Stimulated activated CD8-positive, alpha-beta memory T cell treated with anti-CD3 and anti-CD28 coated beads, Interleukin-7, amount 100 ng/mL, for 1 hour (primary cell): ENCODE measurements around the gene DHDH.

Experiments used
- DNase-seq, 2 donors: peaks; one replicate each; pipeline ENCODE4 v3.0.0-alpha.2; 2020; ENCODE audit warnings: low read depth in 2 of 2

Gene DHDH

DNA sequence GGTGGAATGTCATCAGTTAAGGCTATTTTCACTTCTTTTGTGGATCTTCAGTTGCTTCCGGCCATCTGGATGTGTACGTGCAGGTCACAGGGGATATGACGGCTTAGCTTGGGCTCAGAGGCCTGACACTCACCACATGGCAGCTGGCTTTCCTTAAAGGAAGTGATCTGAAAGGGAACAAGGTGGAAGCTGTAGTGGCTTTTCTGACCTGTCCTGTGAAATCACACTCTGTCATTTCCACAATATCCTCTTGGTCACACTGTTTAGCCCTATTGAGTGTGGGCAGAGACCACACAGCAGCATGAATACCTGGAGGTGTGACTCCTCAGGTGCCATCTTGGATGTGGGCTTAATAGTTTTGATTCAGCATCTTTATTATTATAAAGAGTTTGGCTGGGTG lies 16.7 kb downstream of the DHDH start:
- DNase-seq: no peak

DNA sequence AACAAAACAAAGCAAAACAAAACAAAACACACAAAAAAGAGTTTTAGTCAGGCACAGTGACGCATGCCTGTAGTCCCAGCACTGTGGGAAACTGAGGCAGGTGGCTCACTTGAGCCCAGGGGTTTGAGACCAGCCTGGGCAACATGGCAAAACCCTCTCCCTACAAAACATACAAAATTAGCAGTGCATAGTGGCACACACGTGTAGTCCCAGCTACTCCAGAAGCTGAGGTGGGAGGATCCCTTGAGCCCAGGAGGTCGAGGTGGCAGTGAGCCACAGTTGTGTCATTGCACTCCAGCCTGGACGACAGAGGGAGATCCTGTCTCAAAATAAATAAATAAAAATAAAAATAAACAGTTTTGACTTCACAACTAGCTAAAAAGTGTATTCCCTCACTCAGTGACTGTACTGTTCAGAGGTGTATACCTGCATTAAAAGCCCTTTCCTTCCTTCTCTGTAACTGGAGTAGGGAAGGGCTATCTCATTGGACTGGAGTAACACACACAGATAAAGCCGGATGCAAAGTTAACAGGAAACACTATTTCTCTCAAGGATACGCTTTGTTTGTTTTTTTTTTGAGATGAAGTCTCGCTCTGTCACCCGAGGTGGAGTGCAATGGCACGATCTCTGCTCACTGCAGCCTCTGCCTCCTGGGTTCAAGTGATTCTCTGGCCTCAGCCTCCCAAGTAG lies 17.5 kb downstream of the DHDH start:
- no peak for DNase-seq

DNA sequence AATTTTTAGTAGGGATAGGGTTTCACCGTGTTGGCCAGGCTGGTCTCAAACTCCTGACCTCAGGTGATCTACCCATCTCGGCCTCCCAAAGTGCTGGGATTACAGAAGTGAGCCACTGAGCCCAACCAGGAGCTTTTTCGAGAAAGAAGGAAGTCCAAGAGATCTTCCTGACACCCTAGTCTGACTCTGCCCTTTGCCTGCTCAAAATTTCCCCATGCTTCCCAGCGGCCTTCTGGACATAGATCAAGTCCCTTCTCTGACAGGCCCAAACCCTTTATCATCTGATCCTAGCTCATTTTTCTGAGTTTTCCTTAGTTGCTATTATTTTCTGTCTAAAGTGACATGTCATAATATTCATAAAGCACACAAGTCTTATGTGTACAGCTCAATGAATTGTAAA lies 19.6 kb downstream of the DHDH start:
- no peak for DNase-seq

DNA sequence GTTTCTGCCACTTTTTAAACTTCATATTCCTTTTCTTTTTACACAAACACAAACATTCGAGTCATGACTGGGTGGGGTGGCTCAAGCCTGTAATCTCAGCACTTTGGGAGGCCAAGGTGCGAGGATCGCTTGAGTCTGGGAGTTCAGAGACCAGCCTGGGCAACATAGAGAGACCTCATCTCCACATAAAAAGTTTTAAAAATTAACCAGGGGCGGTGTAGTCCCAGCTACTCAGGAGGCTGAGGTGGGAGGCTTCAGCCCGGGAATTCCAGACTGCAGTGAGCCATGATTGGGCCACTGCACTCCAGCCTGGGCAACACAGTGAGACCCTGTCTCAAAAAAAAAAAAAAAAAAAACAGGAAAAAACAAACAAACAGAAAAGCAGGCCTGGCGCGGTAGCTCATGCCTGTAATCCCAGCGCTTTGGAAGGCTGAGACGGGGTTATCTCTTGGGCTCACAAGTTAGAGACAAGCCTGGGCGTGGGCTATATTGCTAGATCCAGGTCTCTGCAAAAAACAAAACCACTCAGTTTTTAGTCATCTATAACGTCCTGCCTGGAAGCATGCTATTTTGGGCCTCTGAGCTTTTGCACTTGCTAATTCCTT lies 20.6 kb downstream of the DHDH start:
- no peak for DNase-seq

DNA sequence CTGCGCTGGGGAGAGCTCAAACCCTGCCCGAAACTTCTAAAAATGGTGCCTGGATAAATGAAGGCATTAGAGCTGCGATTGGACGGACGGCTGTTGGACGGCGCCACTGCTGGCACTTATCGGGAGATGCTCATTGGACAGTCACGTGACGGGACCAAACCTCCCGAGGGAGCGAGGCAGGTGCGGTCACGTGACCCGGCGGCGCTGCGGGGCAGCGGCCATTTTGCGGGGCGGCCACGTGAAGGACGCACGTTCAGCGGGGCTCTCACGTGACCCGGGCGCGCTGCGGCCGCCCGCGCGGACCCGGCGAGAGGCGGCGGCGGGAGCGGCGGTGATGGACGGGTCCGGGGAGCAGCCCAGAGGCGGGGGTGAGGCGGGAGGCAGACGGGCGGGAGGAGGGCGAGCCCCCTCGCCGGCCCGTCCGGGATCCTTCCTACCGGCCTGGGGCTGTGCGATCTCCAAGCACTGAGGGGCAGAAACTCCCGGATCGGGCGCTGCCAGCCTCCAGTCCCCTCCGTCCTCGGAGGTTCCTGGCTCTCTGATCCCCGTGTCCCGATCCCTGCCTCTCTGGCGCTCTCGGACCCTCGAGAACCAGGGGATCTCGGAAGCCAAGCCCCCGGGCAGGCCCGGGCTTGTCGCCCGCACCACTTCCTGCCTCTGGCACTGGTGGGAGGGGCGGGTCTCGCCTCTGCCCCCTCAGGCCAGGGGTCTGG lies 21.3 kb downstream of the DHDH start, which contains the start of gene BAX:
Gene BAX (plus strand): TSS at position 281 of the 713 bp plus-strand sequence. CDS start 54 bp downstream, at position 335.
- peak; percentile 71 to 77 for DNase-seq

DNA sequence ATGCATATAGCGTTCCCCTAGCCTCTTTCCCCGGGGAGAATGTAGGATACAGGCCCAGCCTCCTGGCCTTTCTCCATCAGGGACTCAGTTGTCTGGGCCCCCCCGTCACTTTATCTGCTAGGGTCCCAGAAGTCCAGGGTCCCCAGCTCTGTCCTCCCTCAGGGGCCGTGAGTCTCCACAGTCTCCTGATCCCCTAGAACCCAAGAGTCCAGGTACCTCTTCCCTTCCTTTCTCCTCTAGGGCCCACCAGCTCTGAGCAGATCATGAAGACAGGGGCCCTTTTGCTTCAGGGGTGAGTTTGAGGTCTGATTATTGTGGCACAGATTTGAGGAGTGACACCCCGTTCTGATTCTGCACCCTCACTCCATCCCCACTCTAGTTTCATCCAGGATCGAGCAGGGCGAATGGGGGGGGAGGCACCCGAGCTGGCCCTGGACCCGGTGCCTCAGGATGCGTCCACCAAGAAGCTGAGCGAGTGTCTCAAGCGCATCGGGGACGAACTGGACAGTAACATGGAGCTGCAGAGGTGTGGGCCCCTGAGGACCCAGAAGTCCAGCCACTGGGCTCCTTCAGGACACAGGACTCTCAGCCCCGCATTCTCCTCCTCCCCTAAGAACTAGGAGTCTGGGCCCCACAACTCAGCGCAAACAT lies 21.9 kb downstream of the DHDH start:
- no peak for DNase-seq

DNA sequence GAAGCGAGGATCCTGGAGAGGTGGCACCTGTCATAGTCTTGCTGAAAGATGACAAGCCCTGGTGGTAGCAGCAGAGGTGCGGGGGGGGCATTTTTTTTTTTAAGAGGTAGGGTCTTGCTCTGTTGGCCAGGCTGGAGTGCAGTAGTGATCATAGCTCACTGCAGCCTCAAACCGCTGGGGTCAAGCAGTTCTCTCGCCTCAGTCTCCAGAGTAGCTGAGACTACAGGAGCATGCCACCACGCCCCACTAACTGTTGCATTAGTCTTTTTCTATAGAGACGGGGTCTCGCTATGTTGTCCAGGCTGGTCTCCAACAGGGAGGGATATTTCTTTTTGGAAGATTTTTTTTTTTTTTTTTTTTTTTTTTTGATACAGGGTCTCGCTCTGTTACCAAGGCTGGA lies 24.5 kb downstream of the DHDH start:
- DNase-seq: no peak

DNA sequence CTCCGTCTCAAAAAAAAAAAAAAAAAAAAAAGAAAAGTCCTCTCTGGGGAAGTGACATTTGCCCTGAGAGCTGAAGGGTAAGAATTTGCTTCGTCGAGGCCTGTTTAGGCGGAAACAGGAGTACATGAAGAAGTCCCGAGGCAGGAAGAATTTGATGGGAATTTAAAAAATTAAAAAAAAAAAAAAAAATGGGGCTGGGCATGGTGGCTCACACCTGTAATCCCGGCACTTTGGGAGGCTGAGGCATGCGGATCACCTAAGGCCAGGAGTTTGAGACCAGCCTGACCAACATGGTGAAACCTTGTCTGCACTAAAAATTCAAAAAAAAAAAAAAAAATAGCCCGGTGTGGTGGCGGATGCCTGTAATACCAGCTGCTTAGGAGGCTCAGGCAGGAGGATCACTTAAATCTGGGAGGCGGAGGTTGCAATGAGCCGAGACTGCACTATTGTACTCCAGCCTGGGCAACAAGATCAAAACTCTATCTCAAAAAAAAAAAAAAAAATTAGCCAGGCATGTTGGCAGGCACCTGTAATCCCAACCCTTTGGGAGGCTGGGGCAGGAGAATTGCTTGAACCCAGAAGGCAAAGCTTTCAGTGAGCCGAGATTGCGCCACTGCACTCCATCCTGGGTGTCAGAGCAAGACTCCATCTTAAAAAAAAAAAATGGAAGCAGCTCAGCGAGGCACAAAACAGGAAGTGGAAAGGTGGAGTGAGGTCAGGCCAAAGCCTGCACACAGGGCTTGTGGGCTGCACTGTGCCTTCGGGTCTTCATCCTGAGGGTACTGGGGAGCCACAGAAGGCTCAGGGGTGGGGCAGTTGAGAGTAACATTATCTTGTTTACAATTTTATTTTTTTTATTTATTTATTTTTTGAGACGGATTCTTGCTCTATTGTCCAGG lies 26.1 kb downstream of the DHDH start:
- DNase-seq: no peak

DNA sequence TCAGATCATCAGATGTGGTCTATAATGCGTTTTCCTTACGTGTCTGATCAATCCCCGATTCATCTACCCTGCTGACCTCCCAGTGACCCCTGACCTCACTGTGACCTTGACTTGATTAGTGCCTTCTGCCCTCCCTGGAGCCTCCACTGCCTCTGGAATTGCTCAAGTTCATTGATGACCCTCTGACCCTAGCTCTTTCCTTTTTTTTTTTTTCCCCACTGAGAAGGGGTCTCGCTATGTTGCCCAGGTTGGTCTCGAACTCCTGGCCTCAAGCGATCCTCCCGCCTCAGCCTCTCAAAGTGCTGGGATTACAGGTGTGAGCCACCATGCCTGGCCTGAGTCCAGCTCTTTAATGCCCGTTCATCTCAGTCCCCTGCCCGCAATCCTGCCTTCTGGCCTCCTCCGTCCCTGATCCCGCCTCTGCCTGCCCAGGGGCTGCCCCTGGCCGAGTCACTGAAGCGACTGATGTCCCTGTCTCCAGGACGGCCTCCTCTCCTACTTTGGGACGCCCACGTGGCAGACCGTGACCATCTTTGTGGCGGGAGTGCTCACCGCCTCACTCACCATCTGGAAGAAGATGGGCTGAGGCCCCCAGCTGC lies 27.7 kb downstream of the DHDH start:
- no peak for DNase-seq

DNA sequence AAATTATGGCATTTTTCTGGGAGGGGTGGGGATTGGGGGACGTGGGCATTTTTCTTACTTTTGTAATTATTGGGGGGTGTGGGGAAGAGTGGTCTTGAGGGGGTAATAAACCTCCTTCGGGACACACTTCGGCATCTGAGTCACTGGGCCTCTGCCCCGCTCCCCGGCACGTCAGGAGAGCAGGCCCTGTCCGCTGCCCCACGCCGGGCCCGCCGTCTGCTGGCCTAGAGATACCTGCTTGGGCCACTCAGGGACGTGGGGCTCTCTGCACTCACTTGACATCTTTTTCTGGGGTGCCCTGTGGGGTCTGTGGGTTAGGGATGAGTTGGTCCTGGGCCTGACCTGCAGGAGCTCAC lies 28.2 kb downstream of the DHDH start:
- no peak for DNase-seq

DNA sequence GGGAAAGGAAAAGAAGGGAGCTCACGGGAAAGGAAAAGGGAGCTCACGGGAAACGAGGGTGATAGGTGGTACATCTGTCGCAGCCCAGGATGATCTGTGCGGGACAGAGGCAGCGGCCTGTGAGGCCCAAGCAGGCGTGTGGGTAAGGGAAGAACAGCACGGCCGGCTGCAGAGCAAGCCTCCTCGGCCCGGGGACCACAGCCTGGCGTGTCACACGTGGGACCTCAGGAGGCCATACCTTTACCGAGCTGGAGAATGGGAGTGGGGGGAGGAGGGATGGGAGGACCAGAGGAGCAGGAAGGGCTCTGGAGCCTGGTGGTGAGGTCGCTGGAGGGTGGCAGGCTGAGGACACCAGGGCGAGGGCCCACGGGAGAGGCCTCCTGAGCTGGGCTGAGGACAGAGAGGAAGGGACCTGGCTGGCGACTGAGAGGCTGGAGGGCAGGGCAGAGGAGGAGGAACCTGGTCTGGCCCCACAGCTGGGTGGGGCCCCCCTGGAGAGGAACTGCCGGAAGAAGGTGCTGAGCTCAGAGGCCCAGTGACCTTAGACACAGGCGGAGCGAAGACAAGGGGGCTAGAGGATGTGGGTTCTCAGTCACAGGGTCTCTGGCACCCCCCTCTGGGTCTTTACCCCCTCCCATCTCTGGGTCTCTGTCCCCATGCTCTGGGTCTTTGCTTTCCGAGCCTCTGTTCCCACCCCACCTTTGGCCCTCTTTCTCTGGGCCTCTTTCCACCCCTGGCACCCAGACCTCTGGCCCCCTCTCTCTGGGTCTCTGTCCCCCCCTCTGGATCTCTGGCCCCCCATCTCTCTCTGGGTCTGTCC lies 28.7 kb downstream of the DHDH start:
- peak in 1 of 2 donors; percentile 19 for DNase-seq

DNA sequence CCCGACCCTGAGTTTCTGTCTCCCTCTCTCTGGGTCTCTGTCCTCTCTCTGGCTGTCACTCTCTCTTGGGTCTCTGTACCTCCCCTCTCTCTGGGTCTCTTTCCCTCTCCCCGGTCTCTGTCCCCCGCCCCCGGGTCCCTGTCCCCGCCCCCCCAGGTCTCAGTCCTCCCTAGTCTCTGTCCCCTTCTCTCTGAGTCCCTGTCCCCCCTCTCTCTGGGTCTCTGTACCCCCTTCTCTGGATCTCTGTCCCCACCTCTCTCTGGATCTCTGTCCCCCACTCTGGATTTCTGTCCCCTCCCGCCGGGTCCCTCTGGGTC lies 29.3 kb downstream of the DHDH start:
- DNase-seq: no peak

DNA sequence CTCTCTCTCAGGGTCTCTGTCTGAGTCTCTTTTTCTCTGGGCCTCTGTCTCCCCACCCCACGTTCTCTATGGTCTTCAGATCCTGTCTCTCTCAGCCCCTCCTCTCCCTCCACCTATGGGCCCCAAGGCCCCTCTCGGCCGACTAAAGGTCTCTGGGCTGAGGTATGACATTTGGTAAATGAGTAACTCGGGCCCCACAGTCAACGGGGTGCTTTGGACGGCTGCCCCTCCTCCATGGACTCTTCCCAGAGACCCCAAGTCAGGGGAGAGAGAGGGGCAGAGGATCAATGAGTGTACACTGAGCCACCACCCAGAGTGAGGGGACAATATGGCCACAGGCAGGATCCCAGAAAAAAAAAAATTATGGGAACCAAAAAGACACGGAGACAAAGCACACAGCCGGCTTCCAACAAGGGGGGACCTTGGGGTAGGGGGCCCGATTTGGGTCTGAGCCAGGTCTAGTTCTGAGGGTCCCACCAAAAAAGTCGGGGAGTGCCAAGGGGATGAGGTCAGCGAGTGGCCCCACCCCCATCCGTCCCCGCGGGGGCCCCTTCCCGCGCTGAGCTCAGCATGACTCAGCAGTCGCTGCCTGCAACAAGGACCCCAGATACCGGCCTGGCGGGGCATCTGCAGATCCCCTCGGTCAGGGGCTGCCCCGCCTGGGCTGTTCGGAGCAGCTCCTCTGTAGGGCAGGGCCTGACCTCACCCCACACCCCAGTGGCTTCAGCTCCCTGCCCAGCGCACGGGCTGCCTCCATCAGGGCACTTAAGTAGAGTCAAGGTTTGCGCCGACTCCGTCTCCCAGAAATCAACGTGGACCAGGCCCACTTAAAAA lies 30.1 kb downstream of the DHDH start:
- DNase-seq: peak in 1 of 2 donors; percentile 18

DNA sequence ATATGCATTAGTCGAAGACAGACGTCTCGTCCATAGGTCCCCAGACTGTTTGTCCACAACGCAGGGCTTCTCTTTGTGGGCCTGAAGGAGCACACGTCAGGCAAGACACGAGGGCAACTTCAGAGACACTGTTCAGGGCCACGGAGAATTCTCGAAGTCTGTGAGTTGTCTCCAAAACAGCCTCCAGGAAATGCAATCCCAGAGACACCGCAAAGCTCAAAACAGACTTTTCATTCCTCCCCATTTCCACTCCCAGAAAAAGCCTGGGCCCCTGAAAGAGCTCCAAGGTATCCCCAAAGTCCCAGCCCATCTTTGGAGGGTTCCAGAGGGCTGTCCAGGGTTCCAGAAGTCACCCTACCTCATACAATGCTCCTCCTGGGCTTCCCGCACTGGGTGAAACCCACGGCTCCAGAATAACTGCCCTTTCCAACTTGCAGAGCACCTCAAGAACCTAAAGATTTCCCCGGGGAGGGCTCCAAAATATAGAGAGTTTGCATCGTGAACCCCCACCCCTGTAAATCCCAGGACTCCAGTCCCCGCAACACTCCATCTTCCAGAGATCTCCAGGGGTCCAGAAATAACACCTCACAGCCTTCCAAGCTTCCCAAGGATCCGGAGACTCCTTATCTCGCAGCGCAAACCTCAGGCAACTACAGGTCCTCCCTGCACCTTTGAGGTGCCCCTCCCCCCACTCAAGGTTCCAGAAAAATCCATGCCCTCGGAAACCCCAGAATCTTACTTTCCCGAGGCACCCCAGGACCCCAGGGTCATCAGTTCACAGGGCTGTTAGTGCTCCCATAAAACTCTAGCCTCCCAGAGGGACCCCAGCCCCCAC lies 30.9 kb downstream of the DHDH start:
- DNase-seq: no peak

DNA sequence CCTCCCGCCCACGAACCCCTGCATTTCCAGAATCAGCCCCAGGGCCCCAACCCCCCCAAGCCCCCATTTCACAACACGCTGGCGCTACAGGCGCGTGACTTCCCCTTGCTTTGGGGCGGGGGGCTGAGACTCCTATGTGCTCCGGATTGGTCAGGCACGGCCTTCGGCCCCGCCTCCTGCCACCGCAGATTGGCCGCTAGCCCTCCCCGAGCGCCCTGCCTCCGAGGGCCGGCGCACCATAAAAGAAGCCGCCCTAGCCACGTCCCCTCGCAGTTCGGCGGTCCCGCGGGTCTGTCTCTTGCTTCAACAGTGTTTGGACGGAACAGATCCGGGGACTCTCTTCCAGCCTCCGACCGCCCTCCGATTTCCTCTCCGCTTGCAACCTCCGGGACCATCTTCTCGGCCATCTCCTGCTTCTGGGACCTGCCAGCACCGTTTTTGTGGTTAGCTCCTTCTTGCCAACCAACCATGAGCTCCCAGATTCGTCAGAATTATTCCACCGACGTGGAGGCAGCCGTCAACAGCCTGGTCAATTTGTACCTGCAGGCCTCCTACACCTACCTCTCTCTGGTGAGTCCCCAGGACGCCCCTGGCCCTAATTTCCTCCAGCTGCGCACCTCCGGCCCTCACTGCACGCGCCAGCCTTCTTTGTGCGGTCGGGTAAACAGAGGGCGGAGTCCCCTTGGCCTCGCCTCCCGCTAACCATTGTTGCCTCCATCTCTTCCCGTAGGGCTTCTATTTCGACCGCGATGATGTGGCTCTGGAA lies 31.7 kb downstream of the DHDH start, which contains the start of gene FTL:
Gene FTL (plus strand): TSS at position 270 of the 766 bp plus-strand sequence. CDS start 199 bp downstream, at position 469.
- DNase-seq: peak; percentile 73 to 74

DNA sequence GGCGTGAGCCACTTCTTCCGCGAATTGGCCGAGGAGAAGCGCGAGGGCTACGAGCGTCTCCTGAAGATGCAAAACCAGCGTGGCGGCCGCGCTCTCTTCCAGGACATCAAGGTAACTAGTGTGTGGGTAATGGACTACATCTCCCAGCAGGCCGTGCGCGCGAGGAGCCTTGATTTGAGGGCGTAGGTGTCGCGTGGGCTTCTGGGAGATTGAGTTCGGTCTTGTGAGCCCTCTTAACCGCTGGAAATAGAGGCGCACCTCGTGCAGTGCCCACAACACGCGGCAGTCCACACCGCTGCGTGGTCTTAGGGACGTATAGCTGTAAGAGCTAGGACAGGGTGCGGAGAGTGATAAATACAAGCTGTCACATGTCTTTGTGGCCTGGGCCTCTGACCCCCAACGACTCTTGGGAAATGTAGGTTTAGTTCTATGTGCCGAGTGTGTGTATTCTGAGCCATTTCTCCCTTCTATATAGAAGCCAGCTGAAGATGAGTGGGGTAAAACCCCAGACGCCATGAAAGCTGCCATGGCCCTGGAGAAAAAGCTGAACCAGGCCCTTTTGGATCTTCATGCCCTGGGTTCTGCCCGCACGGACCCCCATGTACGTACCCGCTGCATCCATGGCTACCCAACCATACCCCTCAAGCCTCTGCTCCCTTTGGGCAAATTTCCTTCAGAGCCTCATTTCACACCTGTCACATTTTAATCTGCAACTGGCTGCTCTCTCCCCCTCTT lies 32.5 kb downstream of the DHDH start:
- peak; percentile 67 to 75 for DNase-seq
